K562 (cell line): Measurements from ENCODE around the gene TMEM121.

ENCODE experiments used
- ELF4 ChIP-seq: fragments of 450-650 bp; formaldehyde crosslinking; IDR thresholded peaks from 2 replicates; pipeline ENCODE4 v1.4.0; 2022; ENCODE audit warnings: missing genetic modification characterization
- KLF13 ChIP-seq: fragments of 450-650 bp; IDR thresholded peaks from 2 replicates; pipeline ENCODE4 v1.6.1; 2016; ENCODE audit warnings: missing genetic modification characterization, low read depth, mild to moderate bottlenecking, missing compliant biosample characterization, moderate library complexity, borderline replicate concordance
- MYC ChIP-seq, 2 experiments: fragments of 250-450 bp in 1 of 2; sonication (Bioruptor Pico) in 1 of 2; IDR thresholded peaks; 2 replicates each; pipeline versions ENCODE4 v1.5.1 to v1.6.1; 2012 to 2021; ENCODE audit warnings: low read depth in 2 of 2, borderline replicate concordance in 1 of 2, improper control_type of control experiment in 1 of 2, low read length in 1 of 2, mild to moderate bottlenecking in 1 of 2, moderate library complexity in 1 of 2
- NFIC ChIP-seq: fragments of 450-650 bp; IDR thresholded peaks from 2 replicates; pipeline ENCODE4 v1.6.1; 2017; ENCODE audit warnings: mild to moderate bottlenecking, inconsistent platforms
- POLR2A ChIP-seq: fragments of 450-650 bp; conservative IDR thresholded peaks from 2 replicates; pipeline ENCODE4 v1.6.1; 2016
- PREB ChIP-seq: sonication (generic); formaldehyde crosslinking; IDR thresholded peaks from 2 replicates; pipeline ENCODE4 v1.8.1; 2023; ENCODE audit warnings: mild to moderate bottlenecking, missing genetic modification reagents
- PURB ChIP-seq: sonication (generic); formaldehyde crosslinking; IDR thresholded peaks from 2 replicates; pipeline ENCODE4 v1.9.0; 2021; ENCODE audit warnings: low read depth, mild to moderate bottlenecking, missing genetic modification reagents
- REST ChIP-seq, 2 experiments: fragments of 450-650 bp; formaldehyde crosslinking in 1 of 2; IDR thresholded peaks; 2 replicates each; pipeline versions ENCODE4 v1.4.0 to v1.6.1; 2014 to 2020; ENCODE audit warnings: mild to moderate bottlenecking in 2 of 2, borderline replicate concordance in 1 of 2, low read depth in 1 of 2
- TF ChIP-seq, protein P1 (sequence below): sonication (generic); formaldehyde crosslinking; IDR thresholded peaks from 2 replicates; pipeline ENCODE4 v1.8.0; 2022; ENCODE audit warnings: mild to moderate bottlenecking, missing genetic modification reagents
- TF ChIP-seq, protein P2 (sequence below), 3 experiments: IDR thresholded peaks in 2 of 3; conservative IDR thresholded peaks in 1 of 3; 2 replicates each; pipeline ENCODE4 v1.5.1; 2011 to 2012; ENCODE audit warnings: low read length in 3 of 3, mild to moderate bottlenecking in 3 of 3, control low read depth in 2 of 3, improper control_type of control experiment in 1 of 3, inconsistent platforms in 1 of 3, low read depth in 1 of 3, mixed read lengths in 1 of 3, moderate library complexity in 1 of 3; ENCODE audit not compliant: insufficient read depth in 2 of 3

GRCh38 chr14:105499256-105500035, 26.9 kb upstream of the TMEM121 start:
- no peak for TF ChIP-seq MYC (IDR thresholded peaks at IDR 0.05; ENCODE audit: low read depth, low read length)
- TF ChIP-seq MYC (CRISPR knock-in tag; IDR thresholded peaks at IDR 0.05; ENCODE audit: borderline replicate concordance, low read depth) = no peak
- no peak for TF ChIP-seq POLR2A
- TF ChIP-seq NFIC = no peak
- no peak for TF ChIP-seq PREB (CRISPR knock-in tag)
- TF ChIP-seq REST (IDR thresholded peaks at IDR 0.05; ENCODE audit: borderline replicate concordance) = no peak
- no peak for TF ChIP-seq REST (CRISPR knock-in tag; IDR thresholded peaks at IDR 0.05; ENCODE audit: low read depth)
- TF ChIP-seq KLF13 (tag) = no peak
- TF ChIP-seq, protein P1, sequence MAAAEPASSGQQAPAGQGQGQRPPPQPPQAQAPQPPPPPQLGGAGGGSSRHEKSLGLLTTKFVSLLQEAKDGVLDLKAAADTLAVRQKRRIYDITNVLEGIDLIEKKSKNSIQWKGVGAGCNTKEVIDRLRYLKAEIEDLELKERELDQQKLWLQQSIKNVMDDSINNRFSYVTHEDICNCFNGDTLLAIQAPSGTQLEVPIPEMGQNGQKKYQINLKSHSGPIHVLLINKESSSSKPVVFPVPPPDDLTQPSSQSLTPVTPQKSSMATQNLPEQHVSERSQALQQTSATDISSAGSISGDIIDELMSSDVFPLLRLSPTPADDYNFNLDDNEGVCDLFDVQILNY = no peak
- TF ChIP-seq PURB (CRISPR knock-in tag) = no peak
- TF ChIP-seq, protein P2, sequence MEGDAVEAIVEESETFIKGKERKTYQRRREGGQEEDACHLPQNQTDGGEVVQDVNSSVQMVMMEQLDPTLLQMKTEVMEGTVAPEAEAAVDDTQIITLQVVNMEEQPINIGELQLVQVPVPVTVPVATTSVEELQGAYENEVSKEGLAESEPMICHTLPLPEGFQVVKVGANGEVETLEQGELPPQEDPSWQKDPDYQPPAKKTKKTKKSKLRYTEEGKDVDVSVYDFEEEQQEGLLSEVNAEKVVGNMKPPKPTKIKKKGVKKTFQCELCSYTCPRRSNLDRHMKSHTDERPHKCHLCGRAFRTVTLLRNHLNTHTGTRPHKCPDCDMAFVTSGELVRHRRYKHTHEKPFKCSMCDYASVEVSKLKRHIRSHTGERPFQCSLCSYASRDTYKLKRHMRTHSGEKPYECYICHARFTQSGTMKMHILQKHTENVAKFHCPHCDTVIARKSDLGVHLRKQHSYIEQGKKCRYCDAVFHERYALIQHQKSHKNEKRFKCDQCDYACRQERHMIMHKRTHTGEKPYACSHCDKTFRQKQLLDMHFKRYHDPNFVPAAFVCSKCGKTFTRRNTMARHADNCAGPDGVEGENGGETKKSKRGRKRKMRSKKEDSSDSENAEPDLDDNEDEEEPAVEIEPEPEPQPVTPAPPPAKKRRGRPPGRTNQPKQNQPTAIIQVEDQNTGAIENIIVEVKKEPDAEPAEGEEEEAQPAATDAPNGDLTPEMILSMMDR (IDR thresholded peaks at IDR 0.05 in 2 of 3, conservative IDR thresholded peaks at IDR 0.05 in 1 of 3; ENCODE audit: insufficient read depth in 2 of 3, low read depth in 1 of 3, low read length in 3 of 3) = no peak
- no peak for TF ChIP-seq ELF4 (CRISPR knock-in tag)
